NK-92 treated with Interleukin-12 subunit alpha and Interleukin-12 subunit beta, amount 100 ng/mL, for 24 hours (cell line): ENCODE measurements around the gene EXT2.

Experiments
- DNase-seq: peaks from one replicate; lab custom pipeline; 2025; lab: John Stamatoyannopoulos, UW

Gene EXT2

DNA sequence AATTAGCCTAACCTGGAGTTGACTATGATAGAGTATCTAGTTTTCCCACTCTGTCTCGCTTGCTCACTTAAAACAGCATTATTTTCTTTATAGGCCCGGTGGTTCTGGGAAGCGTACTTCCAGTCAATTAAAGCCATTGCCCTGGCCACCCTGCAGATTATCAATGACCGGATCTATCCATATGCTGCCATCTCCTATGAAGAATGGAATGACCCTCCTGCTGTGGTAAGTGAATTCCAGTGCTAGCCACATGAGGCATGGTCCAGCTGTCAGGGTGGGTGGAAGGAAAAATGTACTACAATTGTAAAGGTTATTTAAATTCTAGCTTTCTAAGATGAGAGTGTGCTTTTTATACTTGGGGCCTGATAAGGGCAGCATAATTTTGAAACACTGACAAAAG, 76.0 kb downstream of the EXT2 start:
- DNase-seq = no peak

DNA sequence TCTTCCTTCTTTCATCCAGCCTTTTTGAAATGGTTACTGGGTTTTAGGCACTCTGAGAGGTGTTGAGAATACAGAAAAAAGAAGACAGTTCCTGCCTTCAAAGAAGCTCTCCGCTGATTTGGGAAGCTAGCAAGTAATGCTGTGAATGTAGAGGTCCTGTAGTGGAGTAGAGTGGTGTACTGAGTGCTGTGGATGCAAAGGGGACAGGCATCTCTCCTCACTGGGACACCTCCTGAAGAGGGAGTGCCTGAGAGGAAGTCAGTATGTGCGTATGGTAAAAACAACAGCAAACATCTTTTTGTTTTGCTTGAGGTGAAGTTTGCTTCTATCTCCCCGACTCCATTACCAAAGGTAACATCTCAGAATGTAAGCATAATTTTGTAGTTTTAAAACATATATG, 77.5 kb downstream of the EXT2 start:
- no peak for DNase-seq

DNA sequence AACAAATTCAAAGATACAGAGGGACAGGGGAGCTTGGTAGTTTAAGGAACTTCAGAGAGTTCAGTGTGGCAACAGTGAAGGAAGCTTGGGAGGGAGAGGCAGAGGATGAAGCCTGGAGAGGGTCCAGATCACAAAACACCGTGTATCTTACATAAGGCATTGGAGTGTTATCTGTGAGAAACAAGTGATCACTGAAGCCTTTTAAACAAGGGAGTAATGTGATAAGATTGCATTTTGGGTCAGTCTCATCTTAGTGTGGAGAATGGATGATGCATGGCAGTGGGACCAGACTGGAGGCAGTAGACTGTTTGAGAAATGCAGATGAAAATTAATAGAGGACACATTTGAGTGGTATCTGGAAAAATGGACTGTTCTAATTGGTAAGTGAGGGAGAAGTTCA, 79.4 kb downstream of the EXT2 start:
- DNase-seq = no peak

DNA sequence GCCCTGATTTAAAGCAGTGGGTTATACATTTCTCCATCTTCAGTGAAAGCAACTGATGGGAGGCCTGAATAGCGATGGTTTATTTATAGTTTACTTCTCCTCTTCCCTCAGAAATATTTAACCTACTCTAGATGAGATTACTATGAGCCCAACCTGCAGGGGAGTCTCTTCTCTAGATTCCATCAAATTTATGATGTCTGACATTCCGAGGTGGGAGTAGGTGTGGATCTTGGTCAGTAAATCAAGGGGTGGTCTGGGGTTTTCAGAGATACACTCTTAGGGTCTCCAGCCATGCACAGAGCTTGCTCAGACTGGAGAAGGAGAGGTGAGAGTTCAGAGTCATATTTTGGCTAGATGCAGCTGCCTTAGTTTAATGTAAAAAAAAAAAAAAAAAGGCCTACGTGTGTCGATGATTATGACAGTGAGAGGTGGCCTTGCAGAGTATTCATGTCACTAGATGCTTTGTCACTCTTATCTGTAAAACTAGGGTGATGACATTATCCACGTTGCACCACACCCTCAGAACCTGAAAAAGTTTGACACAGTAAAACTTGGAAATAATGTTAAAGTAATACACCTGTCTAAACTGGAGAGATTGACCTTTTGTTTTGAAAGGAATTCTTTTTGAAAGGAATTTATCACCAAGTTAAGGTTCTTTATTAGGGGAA, 81.2 kb downstream of the EXT2 start:
- no peak for DNase-seq

DNA sequence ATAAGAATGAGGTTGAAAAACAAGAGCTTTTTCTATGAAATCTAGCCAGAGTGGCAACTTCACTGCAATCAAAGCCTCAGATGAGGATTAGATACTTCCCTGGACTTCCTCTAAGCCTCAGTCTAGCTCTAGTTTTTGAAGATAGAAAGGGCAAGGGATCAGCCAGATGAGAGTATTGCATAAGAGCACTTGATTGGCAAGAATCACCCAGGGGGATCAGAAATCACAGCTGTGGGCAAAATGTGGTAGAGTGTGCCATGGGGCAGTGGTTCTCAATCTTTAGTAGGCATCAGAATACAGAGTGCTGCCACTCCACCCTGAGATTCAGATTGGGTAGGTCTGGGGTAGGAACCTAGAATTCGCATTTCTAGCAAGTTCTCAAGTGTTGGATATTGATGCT, 82.4 kb downstream of the EXT2 start:
- no peak for DNase-seq

DNA sequence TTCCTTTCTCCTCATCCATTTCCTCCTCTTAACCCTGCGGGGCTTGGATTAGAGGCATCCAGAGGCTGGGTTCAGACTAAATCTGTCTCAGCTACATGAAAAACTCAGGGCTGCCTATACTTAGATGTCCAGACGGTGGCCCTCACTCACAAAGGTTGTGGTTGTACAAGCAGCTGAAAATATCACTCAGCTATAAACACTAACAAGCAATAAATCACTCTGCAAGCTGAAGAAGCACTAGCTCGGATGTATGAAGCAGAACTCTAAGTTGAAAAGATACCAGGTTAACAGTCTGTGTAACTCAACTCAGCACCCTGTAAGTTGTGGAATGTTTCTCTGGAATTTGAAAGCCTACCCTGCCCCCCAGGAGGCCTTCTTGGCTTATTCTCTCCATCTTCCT, 82.9 kb downstream of the EXT2 start:
- DNase-seq = no peak

DNA sequence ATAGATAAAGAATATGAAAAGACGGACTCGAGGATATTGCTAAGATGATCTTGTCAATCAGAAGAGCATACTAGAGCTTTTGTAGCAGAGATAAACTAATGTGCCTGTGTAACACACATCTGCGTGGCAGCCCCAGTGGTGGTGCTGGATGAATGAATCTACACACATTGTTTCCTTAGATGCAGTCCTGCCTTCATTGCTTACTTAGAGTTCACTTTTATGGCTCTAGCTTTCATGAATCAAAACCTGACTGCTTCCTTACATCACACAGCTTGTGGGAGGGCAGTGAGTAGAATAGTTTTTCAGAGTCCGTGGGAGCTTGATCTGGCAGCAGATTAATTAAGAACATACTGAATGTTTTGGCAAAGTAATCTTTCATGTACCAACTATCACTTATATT, 83.7 kb downstream of the EXT2 start:
- no peak for DNase-seq

DNA sequence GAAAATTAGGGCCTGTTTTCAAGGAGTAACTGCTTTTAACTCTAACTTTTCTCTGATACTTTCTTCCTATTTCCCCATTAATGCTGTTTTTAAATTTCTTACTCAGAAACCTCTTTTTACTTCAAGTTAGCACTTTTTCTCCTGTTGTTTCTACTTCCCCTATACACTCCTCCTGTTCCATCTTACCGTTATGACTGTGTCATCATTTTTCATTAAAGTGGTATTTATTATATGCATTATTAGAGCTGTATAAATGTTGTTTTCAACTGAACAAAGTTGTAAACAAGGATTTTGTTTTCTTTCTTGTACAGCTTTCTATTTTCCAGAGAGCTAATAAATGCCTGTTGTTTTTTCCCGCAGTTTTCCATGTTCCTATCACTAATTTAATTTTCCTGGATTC, 84.6 kb downstream of the EXT2 start:
- DNase-seq = no peak

DNA sequence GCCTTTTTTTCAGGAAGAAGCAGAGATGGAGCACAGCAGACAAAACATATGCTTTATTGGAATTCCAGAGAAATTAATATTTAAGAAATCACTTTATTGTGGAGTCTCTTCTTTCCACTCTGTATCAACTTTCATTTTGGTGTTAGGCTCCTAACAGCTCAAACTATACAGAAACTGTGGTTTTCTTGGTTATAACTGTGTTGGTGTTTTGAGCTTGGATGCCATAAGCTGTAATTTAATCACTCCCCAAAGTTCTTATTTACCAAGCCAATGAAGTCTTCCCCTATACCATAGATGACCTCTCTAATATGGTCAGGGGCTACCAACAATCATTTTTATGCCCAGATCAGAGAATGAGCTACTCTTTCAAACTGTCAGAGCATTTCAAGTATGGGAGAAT, 90.0 kb downstream of the EXT2 start:
- no peak for DNase-seq

DNA sequence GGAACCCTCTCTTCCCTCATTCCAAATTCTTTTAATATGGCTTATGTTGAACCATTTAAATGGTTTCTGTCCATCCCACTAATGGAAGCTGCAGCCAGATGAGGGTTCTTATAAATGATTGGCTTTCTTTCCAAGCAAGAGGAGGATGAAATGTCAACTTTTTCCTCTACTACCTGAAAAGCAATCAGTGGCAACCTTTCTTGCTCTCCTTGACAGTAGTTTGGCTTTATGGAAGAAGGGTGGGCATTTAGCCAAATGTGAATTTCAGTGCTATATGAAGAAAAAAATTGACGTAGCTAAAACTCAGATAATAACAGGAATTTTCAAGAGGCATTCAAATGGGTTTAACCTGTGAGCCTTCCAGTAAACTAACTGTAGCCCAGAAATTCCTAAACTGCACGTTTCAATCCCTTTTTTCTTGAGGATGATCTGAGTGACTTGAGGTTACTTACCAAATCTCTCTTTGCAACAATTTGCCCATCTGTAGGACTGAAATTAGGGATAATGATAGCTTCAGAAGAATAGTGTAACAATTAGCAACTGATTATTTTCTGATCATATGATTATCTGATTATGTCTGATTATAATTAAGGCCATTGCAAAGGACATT, 90.9 kb downstream of the EXT2 start:
- DNase-seq = no peak

DNA sequence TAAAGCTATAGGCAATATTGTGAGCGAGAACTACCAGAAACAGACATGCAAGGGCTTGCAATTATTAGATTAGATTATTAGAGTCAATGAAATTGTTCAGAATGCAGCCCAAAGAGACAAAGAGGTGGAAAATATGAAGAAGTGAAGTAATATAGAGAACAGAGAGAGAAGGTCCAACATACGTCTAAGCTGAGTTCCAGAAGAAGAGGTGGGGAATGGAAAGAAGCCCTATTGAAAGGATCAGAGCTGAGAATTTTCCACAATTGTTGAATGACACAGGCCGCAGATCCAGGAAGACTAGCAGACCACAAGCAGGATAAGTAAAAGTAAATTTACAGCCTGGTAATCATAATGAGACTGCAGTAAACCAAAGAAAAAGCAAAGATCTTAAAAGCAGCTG, 93.2 kb downstream of the EXT2 start:
- no peak for DNase-seq

DNA sequence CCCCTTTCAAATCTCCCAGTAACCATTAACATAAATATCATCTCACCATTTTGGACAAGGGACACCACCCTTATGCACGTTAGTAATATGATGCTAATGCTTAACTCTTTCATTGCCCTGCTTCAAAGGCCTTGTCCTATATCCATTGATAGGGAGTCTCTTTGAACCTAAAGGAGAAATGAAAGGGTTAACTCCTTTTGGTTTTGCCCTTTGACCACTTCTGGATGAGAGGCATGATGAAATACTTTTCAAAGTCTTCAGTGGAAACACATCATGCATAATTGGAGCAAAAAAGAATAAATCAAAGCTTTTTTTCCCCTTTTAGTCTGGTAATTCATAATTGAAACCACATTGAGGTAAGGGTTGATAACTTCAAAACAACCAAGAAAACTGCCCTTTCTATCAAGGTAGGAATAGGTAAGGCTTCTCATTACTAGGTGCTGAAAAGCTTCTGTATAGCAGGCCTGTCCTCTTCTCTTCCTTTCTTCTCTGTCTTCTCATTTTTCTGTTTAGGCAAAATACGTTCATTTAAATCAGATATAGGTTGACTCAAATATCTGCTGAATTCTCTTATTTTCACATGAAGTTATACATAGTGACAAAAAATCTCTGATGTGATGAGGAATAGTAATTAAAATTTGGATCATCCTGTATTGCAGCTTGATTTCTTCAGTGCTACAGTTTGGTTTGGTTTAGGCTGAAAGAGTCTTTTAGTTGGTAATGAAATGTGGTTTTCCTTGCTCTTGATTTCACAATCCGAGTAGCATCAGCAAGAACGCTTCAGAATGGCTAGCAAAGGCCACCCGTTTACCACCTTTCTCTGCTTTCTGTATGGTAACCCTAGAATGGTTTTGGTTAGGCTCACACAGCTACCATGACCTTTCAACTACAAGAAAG, 94.8 kb downstream of the EXT2 start:
- DNase-seq = no peak

DNA sequence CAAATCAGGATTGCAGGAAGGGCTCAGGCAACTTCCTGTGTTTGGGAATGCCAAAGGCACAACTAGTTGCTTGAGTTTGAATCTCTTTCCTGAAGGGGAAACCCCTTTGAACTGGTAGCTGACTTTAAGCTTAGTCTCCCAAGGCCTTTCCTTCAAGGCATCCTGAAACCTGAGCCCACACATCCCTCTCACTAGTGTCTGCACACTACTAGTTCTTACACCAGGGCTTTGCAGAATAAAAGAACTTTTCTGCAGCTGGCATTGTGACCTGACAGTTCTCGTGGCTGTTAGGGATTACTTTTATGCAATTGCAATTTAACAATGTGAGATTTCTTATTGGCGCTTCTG, 95.4 kb downstream of the EXT2 start:
- DNase-seq = no peak

DNA sequence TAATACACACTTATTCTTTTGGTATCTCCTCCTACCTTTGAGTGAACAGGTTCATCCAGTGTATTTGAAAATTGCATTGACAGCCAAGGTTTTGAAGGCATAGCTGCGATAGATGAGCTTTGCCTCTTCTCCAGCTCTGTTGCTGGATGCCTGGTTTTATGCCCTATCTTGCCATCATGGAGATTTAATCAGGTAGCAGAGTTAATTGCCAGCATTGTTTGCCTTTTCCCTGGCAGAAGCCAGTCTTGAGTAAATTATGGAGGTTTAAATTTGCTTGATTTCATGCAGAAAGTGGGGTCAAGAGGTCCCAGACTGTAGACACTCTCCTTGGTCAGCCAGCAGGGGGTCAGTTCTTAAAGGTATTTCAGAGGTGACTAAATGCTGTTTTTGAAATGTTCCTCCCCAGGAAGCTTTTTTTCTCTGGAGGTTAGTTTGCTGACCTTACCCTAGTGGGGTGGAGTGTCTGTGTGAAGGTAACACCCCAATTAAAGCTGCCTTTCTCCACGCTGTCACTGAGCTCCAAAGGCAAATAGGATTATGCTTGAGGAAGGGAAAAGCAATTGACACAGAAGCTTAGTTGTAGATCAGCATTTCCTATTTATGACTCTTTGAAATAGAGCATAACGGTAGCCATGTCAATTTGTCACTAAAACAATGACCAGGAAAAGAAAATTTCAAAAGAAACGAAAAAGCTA, 96.0 kb downstream of the EXT2 start:
- DNase-seq = no peak

DNA sequence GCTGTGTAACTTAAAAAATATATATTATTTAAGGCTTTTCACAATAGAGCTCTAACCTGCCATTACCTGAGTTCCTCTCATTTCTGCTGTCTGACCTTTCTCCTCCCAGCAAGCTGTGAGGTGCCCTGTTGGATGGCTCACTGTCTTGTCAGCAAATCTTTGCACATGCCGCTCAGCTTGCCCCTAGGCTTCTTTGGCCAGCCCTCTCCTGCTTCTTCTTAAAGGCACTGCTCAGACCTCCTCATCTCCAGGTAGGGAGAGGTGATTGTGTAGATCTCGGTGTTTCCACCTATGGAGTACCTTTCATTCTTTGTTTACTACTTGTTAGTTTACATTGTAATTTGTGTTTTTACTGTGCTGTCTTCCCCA, 96.5 kb downstream of the EXT2 start:
- DNase-seq = no peak

DNA sequence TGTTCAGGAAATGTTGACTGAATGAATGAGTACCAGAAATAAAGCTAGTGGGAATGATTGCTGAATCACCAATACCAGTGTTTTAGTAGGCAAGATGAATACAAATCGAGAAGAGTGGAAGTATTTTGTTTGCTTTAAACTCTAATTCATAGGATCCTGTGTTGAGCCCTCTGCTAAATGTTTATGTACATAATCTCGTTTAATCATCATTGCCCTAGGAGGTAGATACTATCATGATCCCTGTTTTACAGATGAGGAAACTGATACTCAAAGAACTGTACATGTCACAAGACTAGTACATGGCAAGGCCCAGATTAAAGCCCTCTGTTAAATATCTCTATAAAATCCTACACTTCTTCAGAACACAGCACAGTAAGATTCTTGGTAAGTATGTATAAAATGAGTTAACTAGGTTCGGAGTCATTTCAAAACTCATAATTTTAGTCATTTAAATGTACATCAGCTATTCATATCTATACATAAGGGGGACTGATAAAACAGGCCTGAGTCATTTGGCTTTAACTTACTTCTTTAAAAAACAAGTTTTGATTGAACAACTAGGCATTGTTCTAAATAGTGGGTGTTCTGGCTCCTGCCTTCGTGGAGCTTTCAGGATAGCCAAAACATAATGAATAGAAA, 97.1 kb downstream of the EXT2 start:
- DNase-seq = no peak

DNA sequence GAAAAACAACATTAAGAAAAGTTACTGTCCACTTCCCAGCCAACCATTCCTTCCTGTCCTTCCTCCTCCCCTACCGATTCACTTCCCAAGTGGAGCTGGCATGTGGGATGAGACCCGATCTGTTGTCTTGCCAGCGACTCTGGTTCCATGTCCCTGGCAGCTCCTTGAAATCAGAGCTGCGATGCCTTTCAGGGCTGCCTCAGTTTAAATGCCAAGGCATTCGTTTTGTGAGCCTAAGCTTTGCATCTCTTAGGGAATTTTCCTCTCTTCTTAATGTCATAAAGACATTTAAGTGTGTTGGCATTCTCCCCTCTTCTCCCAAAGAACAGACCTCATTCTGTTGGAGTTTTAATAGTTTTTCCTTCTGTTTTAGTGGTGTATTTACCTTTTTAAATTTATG, 98.4 kb downstream of the EXT2 start:
- DNase-seq = no peak

DNA sequence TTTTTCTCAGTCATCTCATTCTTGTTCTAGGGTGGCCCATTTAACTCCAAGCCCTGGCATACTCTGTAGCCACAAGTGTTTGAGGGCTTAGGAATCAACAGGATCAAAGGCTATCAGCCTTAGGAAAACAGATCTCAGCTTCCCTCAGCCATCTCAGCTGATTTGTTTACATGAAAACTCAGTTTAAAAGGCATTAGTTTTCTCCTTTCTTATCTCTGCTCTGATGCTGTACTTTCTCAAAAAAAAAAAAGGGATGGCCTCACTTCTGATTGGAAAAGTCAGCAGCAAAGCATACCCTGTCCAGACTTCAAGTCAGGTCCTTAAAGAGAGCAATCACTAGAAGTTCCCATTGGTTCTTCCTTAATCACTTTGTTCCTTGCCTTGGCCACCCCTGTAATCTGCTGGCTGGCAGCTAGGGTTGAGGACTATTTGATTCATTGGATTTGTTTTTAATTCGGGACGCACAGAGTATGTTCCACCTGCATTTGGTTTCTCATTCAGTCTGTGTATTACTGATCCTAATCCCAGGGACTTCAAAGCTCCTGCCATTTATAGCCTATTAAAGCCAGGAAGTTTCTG, 102.8 kb downstream of the EXT2 start:
- no peak for DNase-seq

DNA sequence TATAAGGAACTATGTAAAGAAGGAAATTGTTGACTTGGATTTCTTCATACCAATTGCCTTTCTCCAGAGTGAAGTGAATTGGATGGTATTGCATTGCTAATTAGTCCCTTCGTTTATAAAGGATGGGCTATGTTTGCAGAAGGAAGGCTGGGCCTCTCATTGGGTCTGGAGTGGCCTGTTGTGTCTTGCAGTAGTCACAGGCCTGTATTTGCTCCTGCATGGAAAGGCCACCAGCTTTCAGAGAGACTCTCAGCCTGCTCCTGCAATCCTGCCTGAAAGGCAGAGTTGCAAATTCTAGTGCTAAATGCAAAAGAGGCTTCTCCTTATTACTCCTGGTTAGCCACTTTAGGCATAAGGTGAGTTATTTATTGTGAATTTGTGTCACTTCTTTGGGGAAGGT, 103.8 kb downstream of the EXT2 start:
- DNase-seq = no peak

DNA sequence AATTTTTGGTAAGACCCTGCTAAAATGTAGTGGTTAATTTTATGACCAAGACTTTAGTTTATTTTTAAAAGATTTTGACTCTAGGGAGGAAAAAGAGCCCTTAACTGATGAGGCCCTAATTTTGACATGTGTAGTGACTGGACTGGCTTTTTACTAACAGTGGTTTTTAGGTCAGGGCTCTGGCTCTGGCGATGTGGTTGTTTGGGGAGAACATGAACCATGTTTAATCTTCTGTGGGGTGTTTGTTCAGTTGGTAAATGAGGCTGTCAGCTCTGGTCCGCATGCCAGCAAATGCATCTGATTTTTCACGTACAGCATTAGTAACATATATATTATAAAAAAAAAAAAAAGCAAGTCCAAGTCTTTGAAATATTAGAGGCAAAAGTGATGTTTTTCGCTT, 104.3 kb downstream of the EXT2 start:
- DNase-seq = no peak

DNA sequence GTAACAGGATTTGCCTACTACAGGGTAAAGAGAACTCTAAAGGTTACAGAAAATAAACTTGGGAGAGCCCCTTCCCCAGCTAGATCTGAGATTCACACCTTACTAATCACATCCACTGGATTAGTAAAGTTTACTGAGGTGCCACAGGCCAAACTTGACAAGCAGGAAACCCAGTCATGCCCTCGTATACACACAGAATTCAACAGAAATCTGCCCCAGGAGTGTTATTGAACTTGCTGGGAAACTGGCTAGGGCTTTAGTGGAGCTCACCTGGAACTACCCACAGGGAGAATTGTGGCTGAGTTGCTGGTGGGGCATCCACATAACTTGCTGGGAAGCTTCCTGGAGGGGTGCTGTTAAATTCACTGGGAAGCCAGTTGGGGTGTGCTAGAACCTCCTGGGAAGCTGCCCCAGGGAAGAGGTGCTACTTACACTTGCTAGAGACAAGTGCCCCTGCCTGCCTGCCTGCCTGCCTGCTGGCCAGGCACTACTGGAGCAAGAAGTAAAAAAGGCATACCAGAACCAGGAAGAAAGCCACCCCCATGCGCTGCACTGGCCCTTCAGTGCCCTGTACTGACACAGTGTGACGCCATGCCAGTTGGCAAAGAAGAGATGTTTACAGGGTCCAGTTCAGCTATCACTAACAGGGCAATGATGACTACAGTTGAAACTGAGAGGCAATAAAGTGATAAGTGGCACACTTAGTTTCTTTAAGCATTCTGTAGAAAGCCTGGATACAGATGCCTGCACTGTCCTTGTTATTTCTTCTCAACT, 108.0 kb downstream of the EXT2 start:
- DNase-seq = no peak
